ENCODE measurements around the gene MTA1. TPM values are rescaled to one million over a fixed set of nuclear protein-coding genes. Genes with fewer than 3 reads are reported as not detected.

The MTA1 gene
- polyA plus RNA-seq (2011; rRNA removed) (46.8 and 52.7 TPM in 2 replicates), polyA plus RNA-seq (2017; fragmentation: RNase III; extraction: RNeasy Plus Mini Kit Qiagen cat#74134 plus additional on column Dnase treatment) (80.7 to 89.8 TPM (median 86.7 TPM) in 3 replicates), polyA minus RNA-seq (2011; rRNA and poly(A)+ RNA removed) (42.6 and 67.3 TPM in 2 replicates)
- polyA plus RNA-seq (2012; cell fraction: cytosol; rRNA removed): 105 and 111 TPM in 2 replicates
- polyA plus RNA-seq (2012; cell fraction: nucleus; rRNA removed): 523 and 668 TPM in 2 replicates

DNA sequence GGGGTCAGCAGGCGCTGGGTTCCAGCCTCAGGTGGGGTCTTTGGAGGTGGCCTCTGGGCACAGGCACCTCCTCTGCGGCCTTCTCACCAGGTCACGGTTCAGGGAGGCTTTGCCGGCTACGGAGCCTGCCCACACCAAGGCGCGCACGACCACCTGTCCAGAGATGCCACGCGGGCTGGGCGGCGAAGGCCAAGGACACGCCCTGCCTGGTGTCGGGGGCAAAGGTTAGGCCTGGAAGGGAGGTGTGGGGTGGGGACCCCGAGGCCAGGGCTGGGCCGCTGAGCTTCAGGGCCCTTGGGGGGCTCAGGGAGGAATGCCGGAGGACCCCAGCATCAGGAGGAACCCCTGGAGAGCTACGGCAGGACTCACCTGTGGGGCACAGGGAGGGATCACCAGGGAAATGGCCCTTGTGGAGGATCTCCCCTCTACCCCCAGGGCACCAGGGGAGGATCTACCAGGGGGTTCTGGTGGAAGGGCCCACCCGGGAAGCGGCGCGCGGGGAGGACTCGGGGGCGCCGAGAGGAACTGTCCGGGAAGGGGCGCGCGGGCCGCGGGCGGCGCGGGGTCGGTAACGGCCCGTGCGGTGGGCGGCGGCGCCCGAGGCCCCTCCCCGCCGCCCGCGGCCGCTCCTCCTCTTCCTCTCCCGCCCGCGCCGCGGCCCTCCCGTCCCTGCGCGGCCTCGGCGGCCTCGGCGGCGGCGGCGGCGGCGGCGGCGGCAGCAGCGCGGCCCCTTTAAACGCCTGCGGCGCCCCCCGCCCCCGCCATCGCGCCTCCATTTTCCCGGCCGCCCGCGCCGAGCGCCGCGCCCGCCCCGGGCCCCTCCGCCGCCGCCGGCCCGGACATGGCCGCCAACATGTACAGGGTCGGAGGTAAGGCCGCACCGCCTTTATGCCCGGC is at the start of gene MTA1:
Gene MTA1, plus strand, starts transcription at position 633 of the 897 bp plus-strand sequence. Its CDS starts 209 bp downstream, at position 842.
- peaks cover 24% of the 10 kb centered on the region; the same call in 2 of the 3 replicates for H3K4me1 ChIP-seq
- TF ChIP-seq CBX8 (IDR thresholded peaks at IDR 0.05) (no peak), CEBPB (IDR thresholded peaks at IDR 0.05) (no peak), ZC3H11A (IDR thresholded peaks at IDR 0.05) (no peak), NPAS2 (CRISPR knock-in tag; IDR thresholded peaks at IDR 0.05; ENCODE audit: borderline replicate concordance) (no peak), PHF8 (IDR thresholded peaks at IDR 0.05; ENCODE audit: borderline replicate concordance, low read depth) (0 out of 2 replicates have a peak, but pooled peaks have one; percentile 22), POLR2A (IDR thresholded peaks at IDR 0.05; ENCODE audit: low read length) (peak; percentile 41), RNF2 (IDR thresholded peaks at IDR 0.05; ENCODE audit: borderline replicate concordance, low read depth) (no peak), RCOR1 (IDR thresholded peaks at IDR 0.05; ENCODE audit: low read depth, low read length) (no peak), RARB (CRISPR knock-in tag; IDR thresholded peaks at IDR 0.05) (no peak)
- TF ChIP-seq, protein P1, sequence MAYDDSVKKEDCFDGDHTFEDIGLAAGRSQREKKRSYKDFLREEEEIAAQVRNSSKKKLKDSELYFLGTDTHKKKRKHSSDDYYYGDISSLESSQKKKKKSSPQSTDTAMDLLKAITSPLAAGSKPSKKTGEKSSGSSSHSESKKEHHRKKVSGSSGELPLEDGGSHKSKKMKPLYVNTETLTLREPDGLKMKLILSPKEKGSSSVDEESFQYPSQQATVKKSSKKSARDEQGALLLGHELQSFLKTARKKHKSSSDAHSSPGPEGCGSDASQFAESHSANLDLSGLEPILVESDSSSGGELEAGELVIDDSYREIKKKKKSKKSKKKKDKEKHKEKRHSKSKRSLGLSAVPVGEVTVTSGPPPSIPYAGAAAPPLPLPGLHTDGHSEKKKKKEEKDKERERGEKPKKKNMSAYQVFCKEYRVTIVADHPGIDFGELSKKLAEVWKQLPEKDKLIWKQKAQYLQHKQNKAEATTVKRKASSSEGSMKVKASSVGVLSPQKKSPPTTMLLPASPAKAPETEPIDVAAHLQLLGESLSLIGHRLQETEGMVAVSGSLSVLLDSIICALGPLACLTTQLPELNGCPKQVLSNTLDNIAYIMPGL (CRISPR knock-in tag; IDR thresholded peaks at IDR 0.05; ENCODE audit: borderline replicate concordance): no peak
- TF ChIP-seq, protein P2, sequence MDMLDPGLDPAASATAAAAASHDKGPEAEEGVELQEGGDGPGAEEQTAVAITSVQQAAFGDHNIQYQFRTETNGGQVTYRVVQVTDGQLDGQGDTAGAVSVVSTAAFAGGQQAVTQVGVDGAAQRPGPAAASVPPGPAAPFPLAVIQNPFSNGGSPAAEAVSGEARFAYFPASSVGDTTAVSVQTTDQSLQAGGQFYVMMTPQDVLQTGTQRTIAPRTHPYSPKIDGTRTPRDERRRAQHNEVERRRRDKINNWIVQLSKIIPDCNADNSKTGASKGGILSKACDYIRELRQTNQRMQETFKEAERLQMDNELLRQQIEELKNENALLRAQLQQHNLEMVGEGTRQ (IDR thresholded peaks at IDR 0.05): no peak
- no peak for DNase-seq (ENCODE audit: low read depth in 1 of 2, low spot score in 1 of 2)
- H3K27ac ChIP-seq: peak within 1 kb of the TSS; percentile 99 to 100
- H3K4me2 ChIP-seq: peak within 1 kb of the TSS; percentile 94
- CTCF ChIA-PET: interaction anchor here (0.6 to 1.6 kb wide), 2 partner anchors 44 to 49 kb away, joined by 3 to 4 read pairs; no protein-coding TSS in a partner anchor
- POLR2A ChIA-PET: no interaction called here
- no peaks in the 10 kb centered on the region for H3K9me3 ChIP-seq
- ATAC-seq: peak; percentile 40 to 54; a peak in 5 of 6 replicates
- H3K4me3 ChIP-seq: peak within 1 kb of the TSS; percentile 97
- 49% methylated on average over 10 of the region's 96 CpGs for WGBS (ENCODE audit: missing lambda C conversion rate)
- no peak for FAIRE-seq

DNA sequence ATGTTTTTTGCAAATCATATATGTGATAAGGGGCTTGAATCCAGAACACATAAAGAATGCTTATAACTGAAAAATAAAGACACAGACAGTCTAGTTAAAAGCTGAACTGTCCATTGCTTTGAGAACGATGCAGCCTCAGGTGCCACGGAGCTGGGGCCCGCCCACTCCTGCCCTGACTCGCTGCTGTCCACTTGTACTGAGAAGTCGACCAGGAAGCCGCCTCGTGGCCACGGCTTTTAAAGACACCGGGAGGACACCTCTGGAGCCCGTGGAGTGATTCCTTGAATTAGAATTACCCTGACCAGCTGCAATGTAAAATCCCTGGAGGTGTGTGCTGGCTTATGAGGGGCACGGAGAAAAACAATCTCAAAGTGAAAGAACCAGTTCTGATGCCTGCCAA is 45.2 kb upstream of the MTA1 start:
- Histone ChIP-seq H3K4me1 (no peaks in the 10 kb centered on the region), H3K9me3 (no peaks in the 10 kb centered on the region), H3K4me3 (no peak overlapping the region), H3K27ac (no peak overlapping the region), H3K4me2 (no peak overlapping the region)
- WGBS (ENCODE audit: missing lambda C conversion rate): 54% methylated on average over 11 of the region's 11 CpGs
- FAIRE-seq (no peak), DNase-seq (ENCODE audit: low read depth in 1 of 2, low spot score in 1 of 2) (no peak), ATAC-seq (0 out of 6 replicates have a peak, but pooled peaks of 1 of the 2 experiments have one; percentile 12)
- ChIA-PET POLR2A (no interaction called here), CTCF (interaction anchor here (0.6 to 3.1 kb wide), 5 partner anchors 15 to 1189 kb away, joined by 3 to 13 read pairs (median 4); no protein-coding TSS in a partner anchor)
- TF ChIP-seq, protein P2 (IDR thresholded peaks at IDR 0.05): no peak
- TF ChIP-seq FOXS1 (CRISPR knock-in tag; IDR thresholded peaks at IDR 0.05): no peak
- TF ChIP-seq, protein P3, sequence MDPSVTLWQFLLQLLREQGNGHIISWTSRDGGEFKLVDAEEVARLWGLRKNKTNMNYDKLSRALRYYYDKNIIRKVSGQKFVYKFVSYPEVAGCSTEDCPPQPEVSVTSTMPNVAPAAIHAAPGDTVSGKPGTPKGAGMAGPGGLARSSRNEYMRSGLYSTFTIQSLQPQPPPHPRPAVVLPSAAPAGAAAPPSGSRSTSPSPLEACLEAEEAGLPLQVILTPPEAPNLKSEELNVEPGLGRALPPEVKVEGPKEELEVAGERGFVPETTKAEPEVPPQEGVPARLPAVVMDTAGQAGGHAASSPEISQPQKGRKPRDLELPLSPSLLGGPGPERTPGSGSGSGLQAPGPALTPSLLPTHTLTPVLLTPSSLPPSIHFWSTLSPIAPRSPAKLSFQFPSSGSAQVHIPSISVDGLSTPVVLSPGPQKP (IDR thresholded peaks at IDR 0.05; ENCODE audit: low read depth, low read length): no peak
- no peak for TF ChIP-seq HOXA7 (CRISPR knock-in tag; IDR thresholded peaks at IDR 0.05)
- TF ChIP-seq FOSL2 (IDR thresholded peaks at IDR 0.05): no peak
- no peak for TF ChIP-seq FOSL2 (CRISPR knock-in tag; IDR thresholded peaks at IDR 0.05)
- TF ChIP-seq, protein P4, sequence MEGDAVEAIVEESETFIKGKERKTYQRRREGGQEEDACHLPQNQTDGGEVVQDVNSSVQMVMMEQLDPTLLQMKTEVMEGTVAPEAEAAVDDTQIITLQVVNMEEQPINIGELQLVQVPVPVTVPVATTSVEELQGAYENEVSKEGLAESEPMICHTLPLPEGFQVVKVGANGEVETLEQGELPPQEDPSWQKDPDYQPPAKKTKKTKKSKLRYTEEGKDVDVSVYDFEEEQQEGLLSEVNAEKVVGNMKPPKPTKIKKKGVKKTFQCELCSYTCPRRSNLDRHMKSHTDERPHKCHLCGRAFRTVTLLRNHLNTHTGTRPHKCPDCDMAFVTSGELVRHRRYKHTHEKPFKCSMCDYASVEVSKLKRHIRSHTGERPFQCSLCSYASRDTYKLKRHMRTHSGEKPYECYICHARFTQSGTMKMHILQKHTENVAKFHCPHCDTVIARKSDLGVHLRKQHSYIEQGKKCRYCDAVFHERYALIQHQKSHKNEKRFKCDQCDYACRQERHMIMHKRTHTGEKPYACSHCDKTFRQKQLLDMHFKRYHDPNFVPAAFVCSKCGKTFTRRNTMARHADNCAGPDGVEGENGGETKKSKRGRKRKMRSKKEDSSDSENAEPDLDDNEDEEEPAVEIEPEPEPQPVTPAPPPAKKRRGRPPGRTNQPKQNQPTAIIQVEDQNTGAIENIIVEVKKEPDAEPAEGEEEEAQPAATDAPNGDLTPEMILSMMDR (IDR thresholded peaks at IDR 0.05): no peak
- no peak for TF ChIP-seq NR3C1 (IDR thresholded peaks at IDR 0.05)
- no peak for TF ChIP-seq HOXB13 (CRISPR knock-in tag; IDR thresholded peaks at IDR 0.05; ENCODE audit: low read depth)
- TF ChIP-seq, protein P5, sequence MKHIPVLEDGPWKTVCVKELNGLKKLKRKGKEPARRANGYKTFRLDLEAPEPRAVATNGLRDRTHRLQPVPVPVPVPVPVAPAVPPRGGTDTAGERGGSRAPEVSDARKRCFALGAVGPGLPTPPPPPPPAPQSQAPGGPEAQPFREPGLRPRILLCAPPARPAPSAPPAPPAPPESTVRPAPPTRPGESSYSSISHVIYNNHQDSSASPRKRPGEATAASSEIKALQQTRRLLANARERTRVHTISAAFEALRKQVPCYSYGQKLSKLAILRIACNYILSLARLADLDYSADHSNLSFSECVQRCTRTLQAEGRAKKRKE (CRISPR knock-in tag; IDR thresholded peaks at IDR 0.05; ENCODE audit: low read depth): no peak
- no peak for TF ChIP-seq HOXB5 (CRISPR knock-in tag; IDR thresholded peaks at IDR 0.05)
- TF ChIP-seq KDM1A (IDR thresholded peaks at IDR 0.05; ENCODE audit: low read depth): no peak
- no peak for TF ChIP-seq MAZ (IDR thresholded peaks at IDR 0.05; ENCODE audit: borderline replicate concordance, low read depth, low read length)
- TF ChIP-seq KDM5A (IDR thresholded peaks at IDR 0.05): no peak
- TF ChIP-seq RFX5 (IDR thresholded peaks at IDR 0.05): no peak
- TF ChIP-seq POLR2A (IDR thresholded peaks at IDR 0.05; ENCODE audit: low read length): no peak
- TF ChIP-seq PHF8 (IDR thresholded peaks at IDR 0.05; ENCODE audit: borderline replicate concordance, low read depth): no peak
